Activated naive CD4-positive, alpha-beta T cell (primary cell): ENCODE data around the gene CIAPIN1.
"Not testable (repeated sequence)": the region's sequence is repeated elsewhere in the genome, so short reads cannot be mapped to it uniquely, and the experiment has no call there.

ENCODE experiments used
- DNase-seq, 4 experiments: peaks; one replicate each; lab custom pipeline; 2025; lab: John Stamatoyannopoulos, UW

The CIAPIN1 gene

DNA sequence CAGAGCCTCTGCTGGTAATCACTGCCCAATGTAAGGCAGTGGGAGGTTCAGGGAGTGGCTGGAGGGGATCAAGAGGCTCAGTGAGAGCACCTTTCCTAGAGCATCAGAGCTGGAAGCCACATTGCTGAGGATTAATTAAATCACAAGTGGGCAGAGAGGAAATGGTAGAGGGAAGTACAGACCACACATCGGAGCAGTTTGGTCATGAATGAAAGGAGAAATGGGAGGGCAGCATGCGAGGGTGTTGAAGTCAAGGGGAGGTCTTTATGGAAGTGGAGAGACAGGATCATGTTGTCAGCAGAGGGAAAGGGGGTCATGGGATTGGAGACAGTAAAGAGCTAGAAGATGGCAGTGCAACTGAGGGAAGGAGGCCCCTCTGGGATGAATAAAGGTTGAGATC lies 40.3 kb downstream of the CIAPIN1 start:
- no peak for DNase-seq

DNA sequence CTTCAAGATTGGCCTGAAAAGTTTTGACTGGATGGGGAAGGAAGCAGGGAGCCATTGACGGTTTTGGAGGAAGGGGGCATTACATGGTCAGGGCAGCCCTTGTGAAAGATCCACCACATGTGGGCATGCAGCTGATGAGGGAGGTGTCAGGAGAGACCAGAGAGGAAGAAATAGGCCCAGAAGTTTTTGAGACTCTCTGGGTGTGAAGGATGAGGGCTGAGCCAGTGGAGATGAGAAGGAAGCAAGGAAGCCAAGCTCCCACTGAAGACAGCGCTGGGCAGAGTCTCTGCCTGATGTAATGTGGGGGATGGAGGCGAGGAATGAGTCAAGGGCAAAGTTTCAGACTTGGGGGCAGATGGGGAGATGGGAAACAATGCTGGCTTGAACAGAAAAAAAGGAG lies 42.1 kb downstream of the CIAPIN1 start:
- no peak for DNase-seq

DNA sequence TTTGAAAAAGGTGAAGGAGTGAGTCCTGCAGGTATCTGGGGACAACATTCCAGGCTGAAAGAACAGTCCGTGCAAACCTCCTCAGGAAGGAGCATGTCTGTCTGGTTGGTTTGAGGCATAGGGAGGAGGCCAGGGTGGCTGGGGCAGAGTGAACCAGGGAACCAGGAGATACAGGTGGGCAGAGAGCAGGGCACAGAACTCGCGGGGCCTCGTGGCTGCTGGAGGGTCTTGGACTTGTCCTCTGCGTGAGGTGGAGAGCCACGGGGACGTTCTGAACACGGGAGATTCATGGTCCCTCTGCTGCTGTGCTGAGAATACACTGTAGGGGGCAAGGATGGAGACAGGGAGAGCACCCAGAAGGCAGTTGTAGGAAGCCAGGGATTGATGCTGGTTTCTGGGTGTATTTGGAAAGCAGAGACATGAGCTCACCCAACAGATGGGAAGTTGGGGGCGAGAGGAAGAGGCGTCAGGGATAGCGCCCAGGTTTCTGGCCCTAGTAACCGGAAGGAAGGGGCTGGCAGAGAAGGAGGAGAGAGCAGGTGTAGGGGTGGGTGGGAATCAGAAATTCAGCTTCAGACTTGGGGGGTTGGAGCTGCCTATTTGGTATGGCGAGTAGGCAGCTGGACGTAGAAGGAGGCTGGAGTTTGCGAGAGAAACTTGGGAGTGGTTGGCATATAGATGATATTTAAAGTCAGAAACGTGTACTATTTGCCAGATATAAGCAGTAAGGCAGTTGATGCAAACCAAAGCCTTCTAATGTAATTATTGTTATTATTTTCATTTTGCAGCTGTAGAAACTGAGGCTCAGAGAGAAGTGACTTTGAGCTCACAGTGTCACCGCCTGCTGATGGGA lies 43.0 kb downstream of the CIAPIN1 start, which contains the start of gene CCL17:
TSS of gene CCL17 (plus strand) at position 803 of the 853 bp plus-strand sequence. CDS start 9,166 bp downstream, outside the sequence.
- no peak for DNase-seq

DNA sequence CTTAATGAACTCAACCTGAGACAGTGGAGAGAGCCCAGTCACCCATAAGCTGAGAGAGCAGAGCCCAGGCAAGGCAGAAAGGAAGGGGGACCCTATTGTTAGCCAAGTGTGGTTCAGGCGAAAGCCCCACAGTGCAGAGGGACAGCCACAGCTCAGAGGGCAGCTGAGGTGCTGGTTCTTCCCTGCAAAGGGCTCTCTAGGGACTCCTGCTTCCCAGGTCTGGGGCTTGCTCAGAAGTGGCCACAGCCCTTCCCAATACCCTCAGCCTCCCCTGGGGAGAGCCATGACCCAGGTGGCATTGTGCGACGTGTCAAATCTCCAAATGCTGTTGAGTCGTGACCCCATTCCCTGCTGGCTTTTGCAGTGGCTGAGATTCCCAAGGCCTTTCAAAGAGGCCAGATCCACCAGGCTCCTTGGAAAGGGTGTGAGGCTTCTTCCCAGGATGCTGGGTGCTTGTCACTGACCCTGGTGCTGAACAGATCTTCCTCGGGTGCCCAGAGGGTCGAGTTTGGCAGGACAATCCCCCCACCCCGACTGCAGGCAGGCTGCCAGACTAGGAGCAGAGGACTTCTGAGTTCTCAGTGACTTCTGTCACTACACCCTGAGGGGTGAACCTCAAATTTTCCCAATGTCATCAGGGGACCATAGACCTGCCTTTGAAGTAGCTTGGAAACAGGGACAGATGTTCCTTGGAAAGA lies 45.1 kb downstream of the CIAPIN1 start:
- DNase-seq: no peak

DNA sequence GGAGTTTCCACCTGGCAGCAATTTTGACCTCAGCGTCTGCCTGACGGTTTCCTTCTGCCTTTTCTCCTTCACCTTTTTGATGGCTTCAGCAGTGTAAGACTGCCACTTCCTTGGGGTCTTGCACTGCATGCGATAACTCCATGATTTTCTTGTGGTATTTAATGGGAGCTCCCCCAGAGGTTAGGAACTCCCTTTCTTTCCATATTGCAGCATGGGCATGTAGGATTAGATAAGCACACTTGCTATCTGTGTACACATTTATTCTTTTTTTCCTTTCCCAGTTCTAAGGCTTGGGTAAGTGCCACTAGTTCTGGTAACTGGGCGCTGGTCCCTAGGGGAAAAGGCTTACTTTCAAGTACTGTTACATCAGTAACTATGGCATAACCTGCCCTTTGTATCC lies 49.7 kb downstream of the CIAPIN1 start:
- DNase-seq: not testable (repeated sequence)

DNA sequence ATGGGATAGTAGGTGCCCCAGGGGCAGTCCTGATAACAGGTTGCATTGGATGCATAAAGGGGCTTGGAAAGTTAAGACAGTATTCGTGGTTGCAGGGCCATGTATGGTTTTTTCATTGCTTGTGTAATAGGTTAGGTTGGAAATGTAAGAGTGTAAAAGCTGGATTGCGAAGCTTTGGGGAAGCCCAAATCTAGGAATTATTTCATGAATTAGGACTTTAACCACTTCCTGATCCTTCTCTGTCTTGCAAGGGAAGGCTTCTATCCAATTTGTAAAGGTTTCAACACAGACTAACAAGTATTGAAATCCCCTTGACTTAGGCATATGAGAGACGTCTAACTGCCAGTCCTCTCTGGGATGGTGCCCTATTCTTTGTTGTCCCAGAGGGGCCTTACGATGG lies 50.4 kb downstream of the CIAPIN1 start:
- no peak for DNase-seq

DNA sequence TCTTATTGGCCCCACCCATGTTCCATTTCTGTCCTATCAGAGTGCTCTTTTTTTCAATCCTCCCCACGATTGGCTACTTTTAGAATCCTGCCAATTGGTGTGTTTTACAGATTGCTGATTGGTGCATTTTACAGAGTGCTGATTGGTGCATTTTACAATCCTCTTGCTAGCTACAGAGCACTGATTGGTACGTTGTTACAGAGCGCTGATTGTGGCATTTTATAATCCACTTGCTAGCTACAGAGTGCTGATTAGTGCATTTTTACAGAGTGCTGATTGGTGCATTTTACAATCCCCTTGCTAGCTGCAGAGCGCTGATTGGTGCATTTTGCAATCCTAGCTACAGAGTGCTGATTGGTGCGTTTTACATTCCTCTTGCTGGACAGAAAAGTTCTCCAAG lies 52.2 kb downstream of the CIAPIN1 start:
- no peak for DNase-seq

DNA sequence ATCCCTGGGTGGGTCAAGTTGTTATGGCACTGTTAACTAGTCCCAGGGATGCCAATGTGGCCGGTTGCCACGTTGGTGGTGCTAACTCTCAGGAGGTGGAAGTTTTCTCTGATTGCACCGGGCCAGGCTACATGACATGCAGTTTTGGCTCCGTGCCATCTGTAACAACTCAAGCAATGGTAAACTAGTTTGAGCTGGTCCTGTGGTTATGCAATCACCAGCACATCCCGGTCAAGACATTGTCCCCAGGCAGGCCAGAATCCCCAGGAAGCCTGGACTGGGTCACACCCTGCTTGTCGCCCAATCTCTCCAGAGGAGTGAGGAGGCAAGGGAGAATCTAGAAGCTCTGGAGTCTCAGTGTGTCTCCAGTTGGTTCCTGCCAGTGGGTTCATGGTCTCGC lies 52.7 kb downstream of the CIAPIN1 start:
- DNase-seq: no peak

DNA sequence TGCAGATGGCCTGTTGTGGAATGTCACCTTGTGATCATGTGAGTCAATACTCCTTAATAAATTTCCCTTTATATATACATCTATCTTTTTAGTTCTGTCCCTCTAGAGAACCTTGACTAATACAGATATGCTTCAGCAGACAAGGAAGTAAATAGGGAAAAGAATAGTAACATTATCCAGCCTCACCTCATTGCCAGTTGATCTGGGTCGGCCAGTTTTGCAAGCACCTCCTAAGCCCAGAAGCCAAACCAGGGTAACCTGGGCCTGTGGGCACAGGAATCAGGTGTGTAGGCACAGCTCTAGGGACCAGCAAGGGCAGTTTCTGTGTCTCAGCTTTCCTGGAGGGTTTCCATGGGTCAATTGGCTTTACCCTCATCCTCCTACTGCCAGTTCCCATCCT lies 54.5 kb downstream of the CIAPIN1 start:
- no peak for DNase-seq

DNA sequence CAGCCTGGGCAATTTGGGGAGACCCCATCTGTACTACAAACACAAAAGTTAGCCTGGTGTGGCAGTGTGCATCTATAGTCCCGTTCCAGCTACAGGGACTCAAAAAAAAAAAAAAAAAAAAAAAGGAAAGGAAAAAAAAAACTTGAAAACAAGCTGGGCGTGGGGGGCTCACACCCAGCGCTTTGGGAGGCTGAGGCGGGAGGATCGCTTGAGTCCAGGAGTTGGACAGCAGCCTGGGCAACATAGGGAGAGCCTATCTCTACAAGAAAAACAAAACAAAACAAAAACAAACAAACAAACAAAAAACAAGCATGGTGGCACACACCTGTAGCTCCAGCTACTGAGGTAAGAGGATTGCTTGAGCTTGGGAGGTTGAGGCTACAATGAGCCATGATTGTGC lies 55.5 kb downstream of the CIAPIN1 start:
- DNase-seq: no peak

DNA sequence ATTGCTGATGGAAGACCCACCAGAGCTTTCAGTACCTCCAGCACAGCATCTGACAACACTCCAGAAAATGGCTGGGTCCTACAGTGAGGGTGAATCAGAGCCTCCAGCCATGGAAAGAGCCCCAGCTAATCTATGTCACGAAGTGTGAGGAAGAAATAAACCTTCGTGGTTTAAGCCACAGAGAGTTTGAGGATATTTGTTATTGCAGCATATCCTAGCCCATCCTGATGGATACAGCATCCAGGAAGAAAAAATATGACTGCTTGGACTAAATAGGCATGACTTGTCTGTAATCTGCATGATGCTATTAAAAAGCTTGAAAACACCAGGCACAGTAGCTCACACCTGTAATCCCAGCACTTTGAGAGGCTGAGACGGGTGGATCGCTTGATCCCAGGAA lies 55.9 kb downstream of the CIAPIN1 start:
- DNase-seq: no peak

DNA sequence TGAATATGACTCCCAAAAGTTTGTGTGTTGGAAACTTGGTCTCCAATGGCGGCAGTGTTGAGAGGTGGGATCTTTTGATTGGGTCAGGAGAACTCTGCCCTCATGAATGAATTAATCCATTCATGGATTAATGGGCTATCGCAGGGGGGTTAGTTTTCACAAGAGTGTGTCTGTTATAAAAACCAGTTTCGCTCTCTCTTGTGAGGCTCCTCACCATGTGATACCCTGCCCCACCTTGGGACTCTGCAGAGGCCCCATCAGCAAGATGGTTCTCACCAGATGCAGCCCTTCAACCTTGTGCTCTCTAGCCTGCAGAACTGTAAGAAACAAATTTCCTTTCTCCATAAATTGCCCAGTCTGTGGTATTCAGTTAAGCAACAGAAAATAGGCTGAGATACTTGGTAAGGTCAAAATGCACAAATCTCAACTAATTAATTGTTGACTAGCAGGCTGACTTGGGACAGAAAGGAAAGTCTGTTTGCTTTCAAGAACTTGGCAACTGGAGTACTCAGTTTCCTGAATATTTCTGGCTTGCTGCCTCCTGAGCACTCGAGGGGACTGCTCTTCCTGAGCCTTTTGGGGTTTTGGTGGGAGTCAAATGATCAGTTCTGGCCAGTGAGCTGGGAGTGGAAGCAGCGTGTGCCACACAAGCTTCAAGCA lies 56.4 kb downstream of the CIAPIN1 start:
- no peak for DNase-seq

DNA sequence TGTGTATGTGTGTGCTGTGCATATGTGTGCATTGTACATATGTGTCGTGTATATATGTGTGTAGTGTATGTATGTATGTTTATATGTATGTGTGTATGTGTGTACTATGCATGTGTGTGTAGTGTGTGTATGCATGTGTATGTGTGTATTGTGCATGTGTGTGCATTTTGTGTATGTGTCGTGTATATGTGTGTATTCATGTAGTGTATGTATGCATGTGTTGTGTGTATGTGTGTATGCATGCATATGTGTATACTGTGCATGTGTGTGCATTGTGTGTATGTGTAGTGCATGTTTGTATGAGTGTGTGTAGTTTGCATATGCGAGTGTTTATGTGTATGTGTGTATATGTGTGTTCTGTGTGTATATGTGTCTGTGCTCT lies 58.1 kb downstream of the CIAPIN1 start:
- no peak for DNase-seq

DNA sequence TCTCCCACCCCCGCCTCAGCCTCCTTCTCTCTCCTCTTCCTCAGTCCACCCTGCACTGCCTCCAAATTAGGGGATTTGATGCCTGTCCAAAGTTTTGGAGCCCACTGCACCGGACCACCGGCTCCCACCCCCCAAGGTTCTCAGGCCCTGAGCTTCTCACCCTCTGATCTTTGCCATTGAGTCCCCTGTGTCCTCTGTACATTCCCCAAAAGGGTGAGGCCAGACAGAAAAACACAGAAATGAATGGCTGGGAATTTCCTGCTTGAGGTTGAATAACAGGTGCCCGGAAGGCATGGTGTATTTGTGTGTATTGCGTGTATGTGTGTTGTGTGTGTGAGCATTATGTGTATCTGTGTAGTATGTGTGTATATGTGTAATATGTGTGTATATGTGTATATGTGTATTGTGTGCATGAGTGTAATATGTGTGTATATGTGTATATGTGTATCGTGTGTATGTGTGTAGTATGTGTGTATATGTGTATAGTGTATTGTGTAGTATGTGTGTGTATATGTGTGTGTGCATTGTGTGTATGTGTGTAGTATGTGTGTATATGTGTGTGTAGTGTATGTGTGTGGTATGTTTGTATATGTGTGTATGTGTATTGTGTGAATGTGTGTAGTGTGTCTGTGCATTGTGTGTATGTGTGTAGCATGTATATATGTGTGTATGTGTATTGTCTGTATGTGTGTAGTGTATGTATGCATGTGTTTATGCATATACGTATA lies 58.7 kb downstream of the CIAPIN1 start:
- DNase-seq: no peak

DNA sequence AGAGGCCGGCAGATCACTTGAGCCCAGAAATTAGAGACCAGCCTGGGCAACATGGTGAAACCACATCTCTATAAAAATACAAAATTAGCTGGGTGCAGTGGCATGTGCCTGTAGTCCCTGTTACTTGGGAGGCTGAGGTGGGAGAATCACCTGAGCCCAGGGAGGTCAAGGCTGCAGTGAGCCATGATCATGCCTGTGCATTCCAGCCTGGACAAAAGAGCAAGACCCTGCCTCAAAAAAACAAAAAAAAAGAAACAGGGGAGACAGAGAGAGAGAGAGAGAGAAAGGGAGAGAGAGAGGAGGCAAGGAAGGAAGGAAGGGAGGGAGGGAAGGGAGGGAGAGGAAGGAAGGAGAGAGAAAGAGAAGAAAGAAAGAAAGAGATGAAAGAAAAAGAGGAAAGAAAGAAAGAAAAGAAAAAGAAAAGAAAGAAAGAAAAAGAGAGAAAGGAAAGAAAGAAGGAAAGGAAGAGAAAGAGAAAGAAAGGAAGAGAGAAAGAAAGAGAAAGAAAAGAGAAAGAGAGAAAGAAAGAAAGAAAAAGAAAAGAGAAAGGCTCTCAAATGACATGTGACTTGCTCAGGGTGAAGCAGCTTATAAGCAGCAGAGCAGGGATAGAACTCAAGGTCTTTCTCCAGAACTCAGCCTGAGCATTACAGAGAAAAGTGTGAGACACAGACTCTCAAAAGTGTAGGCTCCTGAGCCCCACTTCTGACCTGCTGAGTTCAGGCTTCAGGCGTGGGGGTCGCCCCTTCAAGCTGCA lies 59.4 kb downstream of the CIAPIN1 start:
- no peak for DNase-seq

DNA sequence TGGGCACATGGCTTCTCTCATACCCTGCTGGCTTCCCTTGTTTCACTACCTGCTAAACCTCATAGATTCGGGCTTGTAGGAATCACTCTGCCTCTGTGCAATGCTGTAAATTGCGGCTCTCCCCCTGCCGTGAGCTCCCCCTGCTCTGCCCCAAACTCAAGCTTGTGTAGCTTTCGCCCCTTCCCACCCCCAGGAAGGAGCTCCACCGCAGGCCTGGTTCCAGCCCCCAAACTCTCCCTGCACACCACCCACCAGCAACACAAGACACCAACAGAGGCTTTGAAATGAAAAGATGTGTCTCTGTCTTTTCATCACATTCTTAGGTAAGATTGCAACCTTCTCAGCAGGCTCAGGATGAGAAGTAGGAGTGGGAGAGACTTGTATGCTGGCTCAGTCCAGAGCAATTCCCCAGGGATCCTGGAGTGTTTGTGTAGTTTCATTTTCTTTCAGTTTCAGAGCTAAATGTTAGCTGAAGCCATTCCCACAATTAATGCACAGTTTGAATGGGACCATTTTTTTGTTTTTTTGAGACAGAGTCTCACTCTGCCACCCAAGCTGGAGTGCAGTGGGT lies 60.7 kb downstream of the CIAPIN1 start:
- DNase-seq: no peak

DNA sequence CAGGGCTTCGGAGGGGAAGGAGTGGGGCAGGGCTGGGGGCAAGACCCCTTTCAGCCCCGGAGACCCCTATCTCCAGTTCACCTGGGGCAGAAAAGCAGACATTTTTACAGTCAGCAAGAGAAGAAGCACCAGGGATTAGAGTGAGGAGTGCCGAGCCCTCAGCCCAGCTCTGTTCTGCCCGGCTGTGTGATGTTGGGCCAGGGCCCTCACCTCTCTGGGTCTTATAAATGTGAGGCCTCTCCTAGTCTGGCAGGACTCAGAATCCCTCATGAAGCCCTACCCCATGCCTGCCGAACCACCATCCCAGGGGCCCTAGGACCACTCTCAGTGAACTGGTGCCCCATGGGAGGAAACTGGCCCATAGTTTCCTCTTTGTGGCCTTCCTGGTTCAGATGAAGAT lies 62.1 kb downstream of the CIAPIN1 start:
- DNase-seq: no peak

DNA sequence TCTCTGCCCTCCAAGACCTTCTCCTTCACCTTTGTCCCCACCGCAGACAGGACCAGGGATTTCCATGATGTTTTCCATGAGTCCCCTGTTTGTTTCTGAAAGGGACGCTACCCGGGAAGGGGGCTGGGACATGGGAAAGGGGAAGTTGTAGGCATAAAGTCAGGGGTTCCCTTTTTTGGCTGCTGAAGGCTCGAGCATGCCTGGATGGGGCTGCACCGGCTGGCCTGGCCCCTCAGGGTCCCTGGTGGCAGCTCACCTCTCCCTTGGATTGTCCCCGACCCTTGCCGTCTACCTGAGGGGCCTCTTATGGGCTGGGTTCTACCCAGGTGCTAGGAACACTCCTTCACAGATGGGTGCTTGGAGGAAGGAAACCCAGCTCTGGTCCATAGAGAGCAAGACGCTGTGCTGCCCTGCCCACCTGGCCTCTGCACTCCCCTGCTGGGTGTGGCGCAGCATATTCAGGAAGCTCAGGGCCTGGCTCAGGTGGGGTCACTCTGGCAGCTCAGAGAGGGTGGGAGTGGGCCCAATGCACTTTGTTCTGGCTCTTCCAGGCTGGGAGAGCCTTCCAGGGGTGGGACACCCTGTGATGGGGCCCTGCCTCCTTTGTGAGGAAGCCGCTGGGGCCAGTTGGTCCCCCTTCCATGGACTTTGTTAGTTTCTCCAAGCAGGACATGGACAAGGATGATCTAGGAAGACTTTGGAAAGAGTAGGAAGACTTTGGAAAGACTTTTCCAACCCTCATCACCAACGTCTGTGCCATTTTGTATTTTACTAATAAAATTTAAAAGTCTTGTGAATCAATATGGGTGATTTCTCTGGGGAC lies 62.7 kb downstream of the CIAPIN1 start:
- no peak for DNase-seq

DNA sequence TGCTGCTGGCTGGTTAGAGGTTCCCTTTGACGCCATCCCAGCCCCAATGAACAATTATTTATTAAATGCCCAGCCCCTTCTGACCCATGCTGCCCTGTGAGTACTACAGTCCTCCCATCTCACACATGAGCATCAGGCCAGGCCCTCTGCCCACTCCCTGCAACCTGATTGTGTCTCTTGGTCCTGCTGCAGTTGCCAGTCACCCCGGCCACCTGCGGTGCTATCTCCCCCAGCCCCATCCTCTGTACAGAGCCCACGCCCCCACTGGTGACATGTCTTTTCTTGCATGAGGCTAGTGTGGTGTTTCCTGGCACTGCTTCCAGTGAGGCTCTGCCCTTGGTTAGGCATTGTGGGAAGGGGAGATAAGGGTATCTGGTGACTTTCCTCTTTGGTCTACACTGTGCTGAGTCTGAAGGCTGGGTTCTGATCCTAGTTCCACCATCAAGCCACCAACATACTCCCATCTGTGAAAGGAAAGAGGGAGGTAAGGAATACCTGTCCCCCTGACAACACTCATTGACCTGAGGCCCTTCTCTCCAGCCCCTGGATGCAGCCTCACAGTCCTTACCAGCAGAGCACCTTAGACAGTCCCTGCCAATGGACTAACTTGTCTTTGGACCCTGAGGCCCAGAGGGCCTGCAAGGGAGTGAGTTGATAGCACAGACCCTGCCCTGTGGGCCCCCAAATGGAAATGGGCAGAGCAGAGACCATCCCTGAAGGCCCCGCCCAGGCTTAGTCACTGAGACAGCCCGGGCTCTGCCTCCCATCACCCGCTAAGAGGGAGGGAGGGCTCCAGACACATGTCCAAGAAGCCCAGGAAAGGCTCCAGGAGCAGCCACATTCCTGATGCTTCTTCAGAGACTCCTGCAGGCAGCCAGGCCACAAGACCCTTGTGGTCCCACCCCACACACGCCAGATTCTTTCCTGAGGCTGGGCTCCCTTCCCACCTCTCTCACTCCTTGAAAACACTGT lies 63.6 kb downstream of the CIAPIN1 start:
- no peak for DNase-seq
